Right atrium auricular region (tissue), 2 donors: ENCODE results near the gene NUDCD3. TPM values are rescaled to one million over a fixed set of nuclear protein-coding genes. Genes with fewer than 3 reads are reported as not detected.
A peak's percentile ranks its signal among the peaks of the same experiment; 100 is the strongest.

Source experiments
- DNase-seq: peaks from one replicate; pipeline ENCODE4 v3.0.0-alpha.2; 2019; ENCODE audit warnings: low spot score
- H3K27ac ChIP-seq, 2 donors: fragments of 200-600 bp; sonication (generic); 1 replicate in 1 of 2; 2 replicates in 1 of 2; pipeline ENCODE4 v1.5.1; 2016 to 2019
- H3K27me3 ChIP-seq, 2 donors: fragments of 200-600 bp; sonication (generic); one replicate each; pipeline versions ENCODE4 v1.5.1 to v1.6.0; 2017 to 2019
- H3K36me3 ChIP-seq: fragments of 200-600 bp; sonication (generic); one replicate; pipeline ENCODE4 v1.5.1; 2016
- H3K4me1 ChIP-seq, 2 donors: fragments of 200-600 bp; sonication (generic); one replicate each; pipeline versions ENCODE4 v1.5.1 to v1.6.0; 2017 to 2019
- H3K4me3 ChIP-seq, 2 donors: fragments of 200-600 bp; sonication (generic); 1 replicate in 1 of 2; 2 replicates in 1 of 2; pipeline ENCODE4 v1.5.1; 2017 to 2019; ENCODE audit warnings: mild to moderate bottlenecking in 1 of 2, moderate library complexity in 1 of 2
- H3K9me3 ChIP-seq, 2 donors: fragments of 200-600 bp; sonication (generic); one replicate each; pipeline ENCODE4 v1.5.1; 2019
- total RNA-seq, 2 donors: library from RNA; depleted of rRNA; stranded (reverse); fragments of >200 nt; gene quantifications; one replicate each; pipeline ENCODE4 v1.1.0, GENCODE V29; 2016
- TF ChIP-seq, protein P1 (sequence below), 2 donors: fragments of 200-600 bp; sonication (generic); IDR thresholded peaks; one replicate each; pipeline ENCODE4 v1.5.1; 2019; ENCODE audit warnings: antibody characterized with exemption in 2 of 2

NUDCD3 gene
- total RNA-seq, 2 donors from 2014 or later: 50.6 to 53.3 TPM

GRCh38 chr7:44334734-44335097 is 155.7 kb downstream of the NUDCD3 start:
- Histone ChIP-seq H3K4me1 (peaks cover 0 to 23% of the 10 kb centered on the region in 2 donors), H3K27me3 (no peaks in the 10 kb centered on the region), H3K27ac (peak overlapping the region; percentile 72 to 88), H3K36me3 (no peaks in the 10 kb centered on the region), H3K4me3 (no peak overlapping the region), H3K9me3 (peaks cover 0 to 8% of the 10 kb centered on the region in 2 donors)
- DNase-seq: no peak
- TF ChIP-seq, protein P1, sequence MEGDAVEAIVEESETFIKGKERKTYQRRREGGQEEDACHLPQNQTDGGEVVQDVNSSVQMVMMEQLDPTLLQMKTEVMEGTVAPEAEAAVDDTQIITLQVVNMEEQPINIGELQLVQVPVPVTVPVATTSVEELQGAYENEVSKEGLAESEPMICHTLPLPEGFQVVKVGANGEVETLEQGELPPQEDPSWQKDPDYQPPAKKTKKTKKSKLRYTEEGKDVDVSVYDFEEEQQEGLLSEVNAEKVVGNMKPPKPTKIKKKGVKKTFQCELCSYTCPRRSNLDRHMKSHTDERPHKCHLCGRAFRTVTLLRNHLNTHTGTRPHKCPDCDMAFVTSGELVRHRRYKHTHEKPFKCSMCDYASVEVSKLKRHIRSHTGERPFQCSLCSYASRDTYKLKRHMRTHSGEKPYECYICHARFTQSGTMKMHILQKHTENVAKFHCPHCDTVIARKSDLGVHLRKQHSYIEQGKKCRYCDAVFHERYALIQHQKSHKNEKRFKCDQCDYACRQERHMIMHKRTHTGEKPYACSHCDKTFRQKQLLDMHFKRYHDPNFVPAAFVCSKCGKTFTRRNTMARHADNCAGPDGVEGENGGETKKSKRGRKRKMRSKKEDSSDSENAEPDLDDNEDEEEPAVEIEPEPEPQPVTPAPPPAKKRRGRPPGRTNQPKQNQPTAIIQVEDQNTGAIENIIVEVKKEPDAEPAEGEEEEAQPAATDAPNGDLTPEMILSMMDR (IDR thresholded peaks at IDR 0.05): no peak

DNA sequence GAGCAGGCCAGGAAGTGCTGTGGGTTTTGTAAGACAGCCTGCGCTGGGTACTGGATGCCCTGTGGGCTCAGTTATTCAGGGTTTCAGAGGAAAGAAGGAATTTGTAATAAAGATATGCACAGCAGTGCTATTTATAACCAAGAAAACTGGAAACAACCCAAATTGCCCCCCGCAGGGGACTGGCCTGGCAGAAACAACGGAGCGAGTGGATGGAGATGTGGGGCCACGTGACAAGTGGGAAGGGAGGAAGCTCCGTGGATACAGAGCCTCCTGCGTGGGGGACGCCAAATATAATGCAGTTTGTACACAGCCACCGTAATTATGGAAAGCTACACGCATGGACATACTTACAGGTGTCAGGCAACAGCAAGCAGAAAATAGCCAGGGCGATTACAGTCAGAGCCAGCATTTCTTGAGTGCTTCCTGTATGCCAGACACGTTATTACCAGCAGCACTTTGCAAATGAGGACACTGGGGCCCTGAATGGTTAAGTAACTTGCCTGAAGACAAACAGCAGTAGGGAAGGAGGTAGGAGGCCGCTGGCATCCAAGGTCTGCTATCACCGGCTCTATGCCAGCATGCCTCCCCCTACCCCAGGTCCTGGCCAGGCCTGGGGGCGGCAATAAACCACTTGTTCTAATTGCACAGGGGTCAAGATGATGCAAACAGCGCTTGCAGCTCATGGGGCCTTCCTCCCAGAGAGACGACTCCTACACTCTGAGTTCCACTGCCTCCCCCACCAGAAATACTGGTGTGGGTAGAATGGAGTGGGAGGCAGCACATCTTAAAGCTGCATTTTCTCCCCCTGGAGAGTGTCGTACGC is 156.3 kb downstream of the NUDCD3 start:
- Histone ChIP-seq H3K36me3 (no peaks in the 10 kb centered on the region), H3K4me1 (peaks cover 0 to 23% of the 10 kb centered on the region in 2 donors), H3K27ac (peak overlapping the region; percentile 72 to 88), H3K4me3 (no peak overlapping the region), H3K9me3 (peaks cover 0 to 8% of the 10 kb centered on the region in 2 donors), H3K27me3 (no peaks in the 10 kb centered on the region)
- no peak for DNase-seq
- TF ChIP-seq, protein P1 (IDR thresholded peaks at IDR 0.05): no peak

DNA sequence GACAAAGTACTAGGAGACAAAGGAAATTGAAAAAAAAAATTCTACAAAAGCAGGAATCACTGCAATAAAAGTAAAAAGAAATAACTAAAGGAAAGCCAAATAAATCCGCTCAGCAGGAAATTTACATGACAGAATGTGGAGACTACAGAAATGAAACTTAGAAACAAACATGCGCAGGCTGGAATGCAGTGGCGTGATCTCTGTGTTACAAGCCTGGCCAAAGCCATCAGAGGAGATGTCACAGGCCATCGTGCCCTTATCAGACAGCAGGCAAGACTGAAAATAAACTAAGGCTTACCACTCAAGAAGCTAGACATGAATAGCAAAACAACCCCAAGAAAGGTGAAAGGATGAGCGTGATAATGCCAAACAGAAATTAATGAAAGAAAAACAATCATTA is 158.8 kb downstream of the NUDCD3 start:
- H3K36me3 ChIP-seq: no peaks in the 10 kb centered on the region
- peak overlapping the region; percentile 72 to 88 for H3K27ac ChIP-seq
- H3K4me3 ChIP-seq: no peak overlapping the region
- DNase-seq: no peak
- TF ChIP-seq, protein P1 (IDR thresholded peaks at IDR 0.05): no peak
- peaks cover 0 to 23% of the 10 kb centered on the region in 2 donors for H3K4me1 ChIP-seq
- H3K9me3 ChIP-seq: no peaks in the 10 kb centered on the region
- no peaks in the 10 kb centered on the region for H3K27me3 ChIP-seq

DNA sequence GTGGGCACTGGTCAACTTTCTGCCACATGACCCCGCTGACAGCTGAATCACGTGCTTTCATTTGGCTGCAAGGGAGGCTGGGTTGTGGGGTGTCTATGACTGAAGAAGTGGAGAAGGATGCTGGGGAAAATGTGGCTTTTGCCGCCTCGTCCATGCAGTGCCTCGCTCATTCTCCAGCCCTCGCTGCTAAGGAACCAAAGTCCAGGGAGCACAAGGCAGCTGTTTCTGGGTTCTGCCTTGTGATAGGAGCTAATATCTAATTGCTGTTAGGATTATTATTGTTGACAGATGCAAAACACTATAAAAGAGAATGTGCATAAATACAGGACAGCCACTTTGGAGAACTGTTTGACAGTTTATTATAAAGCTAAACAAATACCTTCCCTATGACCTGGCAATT is 160.1 kb downstream of the NUDCD3 start:
- Histone ChIP-seq H3K36me3 (no peaks in the 10 kb centered on the region), H3K9me3 (no peaks in the 10 kb centered on the region), H3K27me3 (no peaks in the 10 kb centered on the region), H3K27ac (peak overlapping the region; percentile 72 to 88), H3K4me3 (no peak overlapping the region), H3K4me1 (peaks cover 0 to 30% of the 10 kb centered on the region in 2 donors)
- TF ChIP-seq, protein P1 (IDR thresholded peaks at IDR 0.05): no peak
- no peak for DNase-seq

GRCh38 chr7:44329888-44330287 is 160.6 kb downstream of the NUDCD3 start:
- TF ChIP-seq, protein P1 (IDR thresholded peaks at IDR 0.05): no peak
- peak overlapping the region; percentile 72 to 88 for H3K27ac ChIP-seq
- no peaks in the 10 kb centered on the region for H3K36me3 ChIP-seq
- peaks cover 0 to 28% of the 10 kb centered on the region in 2 donors for H3K4me1 ChIP-seq
- H3K27me3 ChIP-seq: no peaks in the 10 kb centered on the region
- no peak for DNase-seq
- no peak overlapping the region for H3K4me3 ChIP-seq
- no peaks in the 10 kb centered on the region for H3K9me3 ChIP-seq

Other genes with a start within 250 kb of the NUDCD3 start
- 10 to 100 TPM; 79.9 to 84.7 TPM for gene CAMK2B, start 165.1 kb downstream of the NUDCD3 start, total RNA-seq
- not detected for gene NPC1L1, start 50.7 kb upstream of the NUDCD3 start, total RNA-seq
- gene DDX56, start 83.2 kb upstream of the NUDCD3 start, total RNA-seq: 10 to 100 TPM; 24.4 to 28.1 TPM
- 100 to 1,000 TPM; 113 to 120 TPM for gene TMED4, start 91.6 kb upstream of the NUDCD3 start, total RNA-seq
- gene OGDH, start 116.0 kb upstream of the NUDCD3 start, total RNA-seq: 100 to 1,000 TPM; 277 to 390 TPM